IPS-18a (cell line): ENCODE data around the gene KRTAP19-4.
"Not testable (repeated sequence)": the region's sequence is repeated elsewhere in the genome, so short reads cannot be mapped to it uniquely, and the experiment has no call there.

Experiments
- H3K27ac ChIP-seq: one replicate; pipeline ENCODE4 v1.5.1; 2013; ENCODE audit warnings: low read length
- H3K27me3 ChIP-seq: one replicate; pipeline ENCODE4 v1.6.1; 2013; ENCODE audit warnings: mild to moderate bottlenecking, low read length; ENCODE audit not compliant: control insufficient read depth, insufficient read depth
- H3K36me3 ChIP-seq: one replicate; pipeline ENCODE4 v1.6.1; 2013; ENCODE audit warnings: low read depth, low read length; ENCODE audit not compliant: control insufficient read depth
- H3K4me1 ChIP-seq: one replicate; pipeline ENCODE4 v1.6.1; 2013; ENCODE audit warnings: low read depth, low read length; ENCODE audit not compliant: control insufficient read depth
- H3K4me3 ChIP-seq: one replicate; pipeline ENCODE4 v1.5.1; 2013; ENCODE audit warnings: low read length
- H3K9ac ChIP-seq: one replicate; pipeline ENCODE4 v1.6.1; 2013; ENCODE audit warnings: mild to moderate bottlenecking, low read length, moderate library complexity
- H3K9me3 ChIP-seq: one replicate; pipeline ENCODE4 v1.6.1; 2013; ENCODE audit warnings: low read depth, low read length; ENCODE audit not compliant: control insufficient read depth

Gene KRTAP19-4

DNA sequence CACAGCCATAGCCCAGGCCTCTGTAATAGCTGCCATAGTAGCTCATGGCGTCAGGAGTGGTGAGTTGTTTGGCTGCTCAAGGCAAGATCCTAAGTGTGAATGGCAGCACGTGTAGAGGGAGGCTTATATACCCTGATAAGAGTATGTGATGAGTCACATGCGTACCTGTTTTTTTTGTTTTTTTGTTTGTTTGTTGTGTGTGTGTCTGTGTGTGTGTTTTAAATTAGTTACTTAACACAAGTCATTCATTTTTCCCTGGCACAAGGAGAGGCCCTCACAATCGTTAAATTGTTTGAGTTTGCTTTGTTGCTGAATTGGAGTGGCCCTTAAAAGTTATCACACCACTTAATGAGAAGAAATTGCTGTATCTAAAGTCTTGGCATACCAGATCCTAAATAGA is at the start of gene KRTAP19-4:
Gene KRTAP19-4 (minus strand): TSS at position 101 of the 400 bp plus-strand sequence. CDS start 55 bp downstream, at position 46.
- Histone ChIP-seq H3K9ac (no peak within 1 kb of the TSS), H3K27ac (no peak within 1 kb of the TSS), H3K4me1 (no peaks in the 10 kb centered on the region), H3K4me3 (no peak within 1 kb of the TSS), H3K36me3 (no peaks in the 10 kb centered on the region), H3K27me3 (no peaks in the 10 kb centered on the region), H3K9me3 (no peaks in the 10 kb centered on the region)

DNA sequence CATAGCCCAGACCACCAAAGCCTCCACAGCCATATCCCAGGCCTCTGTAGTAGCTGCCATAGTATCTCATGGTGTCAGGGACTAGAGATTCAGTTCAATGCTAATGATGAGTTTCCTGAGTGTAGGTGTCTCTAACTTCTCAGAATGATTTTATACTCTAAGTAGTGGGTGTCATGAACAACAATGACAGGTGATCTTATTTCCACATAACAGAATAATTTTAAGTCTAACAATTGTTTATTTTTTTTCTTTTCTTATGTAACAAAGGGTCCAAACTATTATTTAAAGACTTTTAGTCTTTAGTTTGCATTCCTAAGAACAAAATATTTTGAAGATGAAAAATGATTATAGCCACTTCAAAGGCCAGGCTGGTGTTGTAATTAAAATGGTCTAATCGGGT is 44.8 kb upstream of the KRTAP19-4 start, which contains the start of gene KRTAP19-6:
Gene KRTAP19-6 (minus strand): TSS at position 101 of the 400 bp plus-strand sequence. CDS start 31 bp downstream, at position 70.
- Histone ChIP-seq H3K4me3 (no peak within 1 kb of the TSS), H3K4me1 (no peaks in the 10 kb centered on the region), H3K36me3 (no peaks in the 10 kb centered on the region), H3K9ac (no peak within 1 kb of the TSS), H3K27me3 (no peaks in the 10 kb centered on the region), H3K9me3 (no peaks in the 10 kb centered on the region), H3K27ac (no peak within 1 kb of the TSS)

DNA sequence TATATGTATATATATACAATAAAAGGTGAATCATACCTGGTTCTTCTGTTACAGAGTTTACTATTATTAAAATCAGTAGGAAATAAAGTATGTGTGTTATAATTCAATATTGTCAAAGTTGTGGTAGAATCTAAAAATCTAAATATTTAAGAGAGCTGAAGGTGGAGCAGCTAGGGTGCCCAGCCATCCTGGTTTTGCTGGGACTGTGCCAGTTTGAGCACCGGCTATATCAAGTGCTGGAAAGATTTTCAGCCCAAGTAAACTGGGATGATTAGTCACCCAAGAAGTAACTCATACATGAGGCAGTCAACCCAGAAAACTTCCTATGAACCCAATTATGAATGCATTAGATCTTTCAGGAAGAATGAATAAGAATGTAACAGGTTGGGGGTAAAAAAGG is 21.9 kb upstream of the KRTAP19-4 start:
- no peak overlapping the region for H3K9ac ChIP-seq
- no peaks in the 10 kb centered on the region for H3K27me3 ChIP-seq
- H3K4me1 ChIP-seq, result no peaks in the 10 kb centered on the region
- no peak overlapping the region for H3K27ac ChIP-seq
- no peak overlapping the region for H3K4me3 ChIP-seq
- no peaks in the 10 kb centered on the region for H3K9me3 ChIP-seq
- H3K36me3 ChIP-seq, result no peaks in the 10 kb centered on the region

DNA sequence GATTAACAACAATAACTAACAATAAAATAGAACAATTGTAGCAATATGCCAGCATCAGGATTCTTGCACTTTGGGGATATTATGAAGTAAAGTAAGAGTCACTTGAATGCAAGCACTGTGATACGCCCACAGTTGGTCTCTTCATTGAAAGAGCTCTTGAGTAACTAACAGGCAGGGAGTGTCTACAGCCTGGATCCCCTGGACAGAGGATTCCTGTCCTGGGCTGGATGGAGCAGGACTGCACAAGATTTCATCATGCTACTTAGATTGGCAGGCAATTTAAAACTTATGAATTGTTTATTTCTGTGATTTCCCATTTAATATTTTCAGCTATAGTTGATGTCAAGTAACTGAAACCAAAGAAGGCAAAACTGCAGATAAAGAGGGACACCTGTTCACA is 18.7 kb upstream of the KRTAP19-4 start:
- no peaks in the 10 kb centered on the region for H3K9me3 ChIP-seq
- no peak overlapping the region for H3K4me3 ChIP-seq
- no peak overlapping the region for H3K27ac ChIP-seq
- no peaks in the 10 kb centered on the region for H3K4me1 ChIP-seq
- H3K9ac ChIP-seq, result no peak overlapping the region
- no peaks in the 10 kb centered on the region for H3K27me3 ChIP-seq
- no peaks in the 10 kb centered on the region for H3K36me3 ChIP-seq

DNA sequence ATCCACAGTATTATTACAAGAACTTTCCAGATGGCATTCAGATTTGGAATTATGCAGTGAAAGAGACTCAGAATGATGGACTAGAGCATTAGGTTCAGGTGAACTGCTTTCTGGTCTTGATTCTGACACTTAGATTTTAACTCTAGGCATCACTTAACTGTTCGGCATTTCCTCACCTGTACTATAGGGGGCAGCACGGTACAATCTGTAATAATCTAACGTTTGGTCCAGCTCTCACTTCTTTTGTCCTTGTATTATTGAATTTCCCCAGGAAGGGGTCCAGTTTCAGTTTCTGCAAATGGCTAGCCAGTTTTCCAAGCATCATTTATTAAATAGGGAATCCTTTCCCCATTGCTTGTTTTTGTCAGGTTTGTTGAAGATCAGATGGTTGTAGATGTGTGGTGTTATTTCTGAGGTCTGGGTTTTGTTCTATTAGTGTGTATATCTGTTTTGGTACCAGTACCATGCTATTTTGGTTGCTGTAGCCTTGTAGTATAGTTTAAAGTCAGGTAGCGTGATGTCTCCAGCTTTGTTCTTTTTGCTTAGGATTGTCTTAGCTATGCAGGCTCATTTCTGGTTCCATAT is 8.7 kb upstream of the KRTAP19-4 start:
- H3K9ac ChIP-seq, H3K4me1 ChIP-seq, H3K27me3 ChIP-seq, H3K36me3 ChIP-seq, H3K9me3 ChIP-seq, H3K4me3 ChIP-seq, H3K27ac ChIP-seq: not testable (repeated sequence)

- Histone ChIP-seq H3K9me3 (no peaks in the 10 kb centered on the region), H3K9ac (no peak within 1 kb of the TSS)
Observed at GRCh38 chr21:30502041-30502440, 5.1 kb upstream of the KRTAP19-4 start, which contains the start of gene KRTAP19-5. TSS of gene KRTAP19-5 (minus strand) at chr21:30502141. CDS start at chr21:30502090, 51 bp downstream.

DNA sequence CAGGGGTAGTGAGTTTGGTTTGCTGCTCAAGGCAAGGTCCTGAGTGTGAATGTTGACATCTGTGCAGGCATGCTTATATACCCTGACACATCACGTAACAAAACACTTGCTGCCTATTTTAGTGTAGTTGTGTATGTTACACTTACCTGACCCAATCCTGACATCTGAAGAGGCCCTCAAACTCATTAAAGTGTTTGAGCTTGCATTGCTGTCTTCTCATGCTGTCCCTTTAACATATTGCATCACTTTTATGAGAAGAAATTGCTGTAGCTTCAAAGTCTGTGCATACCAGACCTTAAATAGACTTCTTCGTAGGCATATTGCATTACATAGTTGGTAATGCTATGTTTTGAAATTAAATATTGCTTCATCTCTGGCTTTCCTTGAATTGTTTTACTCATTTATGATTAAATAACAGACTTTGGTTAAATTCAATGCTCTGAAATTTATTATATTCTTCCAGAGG is 5.0 kb downstream of the KRTAP19-4 start, which contains the start of gene KRTAP19-3:
Gene KRTAP19-3 (minus strand): TSS at position 51 of the 466 bp plus-strand sequence. CDS start 56 bp downstream, outside the sequence.
- H3K36me3 ChIP-seq, result no peaks in the 10 kb centered on the region
- H3K4me3 ChIP-seq, result no peak within 1 kb of the TSS
- H3K9me3 ChIP-seq, result peaks cover 5% of the 10 kb centered on the region
- no peak within 1 kb of the TSS for H3K27ac ChIP-seq
- no peak within 1 kb of the TSS for H3K9ac ChIP-seq
- no peaks in the 10 kb centered on the region for H3K27me3 ChIP-seq
- no peaks in the 10 kb centered on the region for H3K4me1 ChIP-seq

More at GRCh38 chr21:30502041-30502440, 5.1 kb upstream of the KRTAP19-4 start, which contains the start of gene KRTAP19-5:
- Histone ChIP-seq H3K27ac (no peak within 1 kb of the TSS), H3K4me3 (no peak within 1 kb of the TSS), H3K27me3 (no peaks in the 10 kb centered on the region), H3K4me1 (no peaks in the 10 kb centered on the region), H3K36me3 (no peaks in the 10 kb centered on the region)

- Histone ChIP-seq H3K9me3 (peaks cover 10% of the 10 kb centered on the region), H3K4me1 (no peaks in the 10 kb centered on the region), H3K9ac (no peak within 1 kb of the TSS), H3K27ac (no peak within 1 kb of the TSS), H3K27me3 (no peaks in the 10 kb centered on the region), H3K4me3 (no peak within 1 kb of the TSS), H3K36me3 (no peaks in the 10 kb centered on the region)
Observed at GRCh38 chr21:30487336-30487735, 9.6 kb downstream of the KRTAP19-4 start, which contains the start of gene KRTAP19-2. TSS of gene KRTAP19-2 (minus strand) at chr21:30487436. CDS start at chr21:30487348, 88 bp downstream.

DNA sequence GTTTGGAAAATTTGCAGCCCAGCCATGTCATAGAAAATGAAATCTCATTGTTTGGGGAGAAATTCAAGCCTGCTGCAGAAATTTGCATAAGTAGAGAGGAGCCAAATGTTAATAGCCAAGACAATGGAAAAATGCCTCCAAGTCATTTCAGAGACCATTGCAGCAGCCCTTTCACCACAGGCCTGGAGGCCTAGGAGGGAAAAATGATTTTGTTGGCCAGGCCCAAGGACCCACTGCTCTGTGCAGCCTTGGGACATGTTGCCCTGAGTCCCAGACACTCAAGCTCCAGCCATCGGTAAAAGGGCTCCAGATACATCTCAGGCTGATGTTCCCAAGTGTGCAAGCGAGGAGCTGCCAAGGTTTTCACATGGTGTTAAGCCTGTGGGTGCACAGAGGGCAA is 10.8 kb downstream of the KRTAP19-4 start:
- H3K27ac ChIP-seq, result no peak overlapping the region
- no peaks in the 10 kb centered on the region for H3K27me3 ChIP-seq
- H3K36me3 ChIP-seq, result no peaks in the 10 kb centered on the region
- H3K4me3 ChIP-seq, result no peak overlapping the region
- no peaks in the 10 kb centered on the region for H3K4me1 ChIP-seq
- peaks cover 10% of the 10 kb centered on the region for H3K9me3 ChIP-seq
- no peak overlapping the region for H3K9ac ChIP-seq

- H3K36me3 ChIP-seq, result no peaks in the 10 kb centered on the region
- H3K27ac ChIP-seq, result no peak overlapping the region
- H3K4me3 ChIP-seq, result no peak overlapping the region
- H3K9ac ChIP-seq, result no peak overlapping the region
- no peaks in the 10 kb centered on the region for H3K4me1 ChIP-seq
- peaks cover 6% of the 10 kb centered on the region for H3K9me3 ChIP-seq
- H3K27me3 ChIP-seq, result no peaks in the 10 kb centered on the region
Observed at GRCh38 chr21:30482130-30482529, 14.8 kb downstream of the KRTAP19-4 start.

DNA sequence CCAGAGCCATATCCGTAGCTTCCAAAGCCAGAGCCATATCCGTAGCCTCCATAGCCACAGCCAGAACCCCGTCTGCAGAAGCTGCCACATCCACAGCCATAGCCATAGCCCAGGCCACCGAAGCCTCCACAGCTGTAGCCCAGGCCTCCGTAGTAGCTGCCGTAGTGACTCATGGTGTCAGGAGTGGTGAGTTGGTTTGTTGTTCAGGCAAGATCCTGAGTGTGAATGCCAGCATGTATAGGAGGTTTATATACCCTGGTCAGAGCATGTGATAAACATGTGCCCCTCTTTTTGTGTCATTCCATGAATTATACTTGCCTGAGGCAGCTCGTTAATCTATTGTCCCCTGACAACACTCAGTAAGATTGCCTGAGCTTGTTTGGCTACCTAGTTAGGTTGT is 16.8 kb downstream of the KRTAP19-4 start, which contains the start of gene KRTAP19-1:
Gene KRTAP19-1 (minus strand): TSS at position 223 of the 400 bp plus-strand sequence. CDS start 50 bp downstream, at position 173.
- H3K36me3 ChIP-seq, result no peaks in the 10 kb centered on the region
- no peak within 1 kb of the TSS for H3K9ac ChIP-seq
- H3K27me3 ChIP-seq, result no peaks in the 10 kb centered on the region
- no peak within 1 kb of the TSS for H3K4me3 ChIP-seq
- no peak within 1 kb of the TSS for H3K27ac ChIP-seq
- H3K9me3 ChIP-seq, result no peaks in the 10 kb centered on the region
- no peaks in the 10 kb centered on the region for H3K4me1 ChIP-seq

DNA sequence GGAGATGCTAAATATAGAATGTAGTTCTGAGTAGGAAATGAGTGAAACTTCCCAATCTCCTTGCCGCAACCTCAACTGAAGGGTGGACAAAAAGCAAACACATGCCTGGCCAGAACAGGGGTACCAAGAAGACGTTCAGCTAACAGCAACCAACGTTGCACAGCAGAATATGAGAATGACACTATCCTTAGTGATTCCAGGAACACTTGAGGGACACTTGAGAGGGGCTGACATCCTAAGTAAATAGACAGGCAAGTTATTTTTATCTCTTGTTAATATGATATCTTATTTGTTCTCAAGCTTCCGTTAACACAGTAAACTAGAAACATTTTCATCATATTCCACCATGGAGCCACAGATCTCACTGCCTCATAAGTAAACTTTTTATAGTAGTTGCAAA is 17.7 kb downstream of the KRTAP19-4 start:
- Histone ChIP-seq H3K27ac (no peak overlapping the region), H3K9ac (no peak overlapping the region), H3K4me3 (no peak overlapping the region), H3K4me1 (no peaks in the 10 kb centered on the region), H3K27me3 (no peaks in the 10 kb centered on the region), H3K36me3 (no peaks in the 10 kb centered on the region), H3K9me3 (no peaks in the 10 kb centered on the region)
